H7 (cell line): ENCODE measurements around the gene TICAM1. TPM values are rescaled to one million over a fixed set of nuclear protein-coding genes. Genes with fewer than 3 reads are reported as not detected.
"Not testable (repeated sequence)": the region's sequence is repeated elsewhere in the genome, so short reads cannot be mapped to it uniquely, and the experiment has no call there.

Experiments
- DNase-seq: peaks from one replicate; pipeline ENCODE4 v3.0.0; 2012
- H3K27me3 ChIP-seq: 2 replicates; pipeline ENCODE4 v1.6.0; 2011; ENCODE audit warnings: mild to moderate bottlenecking, low read length; ENCODE audit not compliant: control insufficient read depth, insufficient read depth
- H3K36me3 ChIP-seq: replicated peaks from 2 replicates; pipeline ENCODE4 v1.5.1; 2011; ENCODE audit warnings: low read length; ENCODE audit not compliant: control insufficient read depth, insufficient read depth
- H3K4me3 ChIP-seq: 2 replicates; pipeline ENCODE4 v1.5.1; 2011; ENCODE audit warnings: low read depth, mild to moderate bottlenecking, control low read depth, low read length, moderate library complexity; ENCODE audit not compliant: insufficient read depth
- total RNA-seq: library from RNA; depleted of rRNA; stranded (reverse); fragments of >200 nt; shearing (Covaris generic); gene quantifications from 2 replicates; pipeline ENCODE4 v1.2.3, GENCODE V29; 2014

The TICAM1 gene
- total RNA-seq, 1 experiment from 2014 or later = 0.17 TPM

GRCh38 chr19:4853506-4853905 lies 22.0 kb upstream of the TICAM1 start:
- H3K27me3 ChIP-seq, DNase-seq, H3K4me3 ChIP-seq: not testable (repeated sequence)
- H3K36me3 ChIP-seq = peaks cover 17% of the 10 kb centered on the region

- peaks cover 18% of the 10 kb centered on the region for H3K36me3 ChIP-seq
- DNase-seq = no peak
- H3K27me3 ChIP-seq = no peaks in the 10 kb centered on the region
- H3K4me3 ChIP-seq = no peak overlapping the region
These were observed 21.0 kb upstream of the TICAM1 start for GRCh38 chr19:4852484-4852883.

DNA sequence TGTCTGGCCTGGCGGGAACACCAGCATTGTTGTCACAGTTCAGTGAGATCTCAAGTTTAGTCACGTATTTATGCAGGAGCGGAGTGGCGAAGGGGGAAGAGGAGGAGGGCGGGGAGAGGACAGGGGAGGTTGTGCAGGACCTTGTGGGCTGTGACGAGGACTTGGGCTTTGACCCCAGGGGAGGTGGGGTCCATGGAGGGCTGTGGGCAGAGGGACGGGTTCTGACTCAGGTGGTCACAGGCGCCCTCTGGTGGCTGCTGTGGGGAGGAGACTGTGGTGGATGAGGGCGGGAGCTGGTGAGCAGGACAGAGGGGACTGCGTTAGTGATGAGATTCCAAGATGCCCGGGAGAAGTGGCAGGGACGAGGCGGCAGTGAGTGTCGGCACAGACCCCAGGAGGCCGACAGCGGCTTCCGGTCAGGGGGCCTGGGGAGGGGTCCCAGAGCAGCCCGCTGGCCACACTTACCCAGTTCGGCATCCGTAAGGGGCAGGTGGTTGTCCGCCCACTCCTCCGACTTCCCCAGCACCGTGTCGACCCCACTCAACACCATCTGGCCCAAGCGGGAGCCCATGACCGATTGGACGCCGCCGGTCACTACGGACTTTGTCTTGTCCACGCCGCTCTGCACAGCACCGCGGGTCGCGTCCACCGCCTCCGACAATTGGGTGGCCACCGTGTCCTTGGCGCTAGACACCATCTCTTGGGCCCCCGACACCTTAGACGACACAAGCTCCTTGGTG lies 20.2 kb upstream of the TICAM1 start:
- H3K27me3 ChIP-seq = no peaks in the 10 kb centered on the region
- peak; percentile 97 for DNase-seq
- H3K36me3 ChIP-seq = peaks cover 20% of the 10 kb centered on the region
- no peak overlapping the region for H3K4me3 ChIP-seq

DNA sequence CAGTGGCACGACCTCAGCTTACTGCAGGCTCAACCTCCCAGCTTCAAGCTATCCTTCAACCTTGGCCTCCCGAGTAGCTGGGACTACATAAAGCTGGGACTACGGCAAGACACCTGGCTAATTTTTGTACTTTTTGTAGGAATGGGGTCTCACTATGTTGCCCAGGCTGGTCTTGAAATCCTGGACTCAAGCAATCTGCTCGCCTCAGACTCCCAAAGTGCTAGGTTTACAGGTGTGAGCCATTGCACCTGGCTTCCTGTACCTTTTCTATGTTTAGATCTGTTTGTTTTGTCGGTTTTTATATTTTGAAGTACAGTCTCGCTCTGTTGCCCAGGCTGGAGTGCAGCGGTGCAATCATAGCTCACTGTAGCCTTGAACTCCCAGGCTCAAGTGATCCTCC lies 17.5 kb upstream of the TICAM1 start:
- no peak overlapping the region for H3K4me3 ChIP-seq
- peaks cover 20% of the 10 kb centered on the region for H3K36me3 ChIP-seq
- H3K27me3 ChIP-seq = no peaks in the 10 kb centered on the region
- no peak for DNase-seq

DNA sequence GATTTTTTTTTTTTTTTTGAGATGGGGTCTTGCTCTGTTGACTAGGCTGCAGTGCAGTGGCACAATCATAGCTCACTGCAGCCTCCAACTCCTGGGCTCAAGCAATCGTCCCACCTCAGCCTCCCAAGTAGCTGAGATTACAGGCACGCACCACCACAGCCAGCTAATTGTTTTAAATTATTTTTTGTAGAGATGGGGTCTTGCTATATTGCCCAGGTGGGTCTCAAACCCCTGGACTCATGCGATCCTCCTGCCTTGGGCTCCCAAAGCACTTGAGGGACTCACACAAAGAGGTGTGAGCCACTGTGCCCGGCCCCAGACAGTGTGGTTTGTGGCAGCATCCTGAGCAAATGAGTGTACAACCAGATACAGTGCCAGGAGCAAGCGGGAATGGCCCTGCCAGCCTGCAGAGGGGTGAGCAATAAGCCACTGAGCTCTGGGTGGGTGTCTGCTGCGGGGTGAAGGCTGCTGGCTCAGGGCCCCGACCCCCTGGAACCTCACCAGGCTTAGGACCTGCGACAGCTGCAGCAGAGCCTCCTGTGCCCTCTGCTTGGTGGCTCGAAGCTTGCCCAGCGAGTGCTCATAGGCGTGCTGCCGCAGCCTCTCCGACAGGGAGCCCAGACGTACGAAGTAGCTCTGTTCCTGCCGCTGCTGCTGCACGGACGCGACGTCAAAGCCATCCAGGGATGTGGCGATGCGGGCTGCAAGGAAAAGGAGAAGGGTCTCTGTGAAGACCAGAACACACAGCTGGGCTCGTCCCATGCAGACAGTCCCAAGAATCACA lies 15.9 kb upstream of the TICAM1 start:
- H3K4me3 ChIP-seq = no peak overlapping the region
- DNase-seq = no peak
- H3K27me3 ChIP-seq = no peaks in the 10 kb centered on the region
- peaks cover 18% of the 10 kb centered on the region for H3K36me3 ChIP-seq

DNA sequence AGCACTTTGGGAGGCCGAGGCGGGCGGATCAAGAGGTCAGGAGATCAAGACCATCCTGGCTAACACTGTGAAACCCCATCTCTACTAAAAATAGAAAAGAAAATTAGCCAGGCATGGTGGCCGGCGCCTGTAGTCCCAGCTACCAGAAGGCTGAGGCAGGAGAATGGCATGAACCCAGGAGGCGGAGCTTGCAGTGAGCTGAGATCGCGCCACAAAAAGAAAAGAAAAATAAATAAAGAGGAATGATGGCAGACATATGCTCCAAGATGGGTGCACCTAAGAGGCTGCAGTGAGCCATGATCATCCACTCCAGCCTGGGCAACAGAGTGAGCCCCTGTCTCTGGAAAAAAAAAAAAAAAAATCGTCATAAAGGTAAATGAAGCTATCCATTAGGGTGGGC lies 14.5 kb upstream of the TICAM1 start:
- DNase-seq, H3K27me3 ChIP-seq, H3K4me3 ChIP-seq: not testable (repeated sequence)
- peaks cover 16% of the 10 kb centered on the region for H3K36me3 ChIP-seq

- H3K4me3 ChIP-seq = no peak overlapping the region
- H3K36me3 ChIP-seq = peaks cover 12% of the 10 kb centered on the region
- no peaks in the 10 kb centered on the region for H3K27me3 ChIP-seq
These were observed 13.1 kb upstream of the TICAM1 start for GRCh38 chr19:4844348-4845179.

DNA sequence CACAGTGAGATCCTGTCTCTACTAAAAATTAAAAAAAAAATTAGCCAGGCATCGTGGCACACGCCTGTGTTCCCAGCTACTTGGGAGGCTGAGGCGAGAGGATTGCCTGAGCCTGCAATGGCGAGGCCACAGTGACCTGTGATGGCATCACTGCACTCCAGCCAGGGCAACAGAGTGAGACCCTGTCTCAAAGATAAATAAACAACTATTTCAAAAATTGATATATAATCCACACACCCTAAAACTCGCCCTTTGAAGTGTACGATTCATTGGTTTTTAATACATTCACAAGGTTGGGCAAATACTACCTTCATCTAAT lies 12.1 kb upstream of the TICAM1 start:
- Histone ChIP-seq H3K4me3 (no peak overlapping the region), H3K36me3 (peaks cover 14% of the 10 kb centered on the region), H3K27me3 (no peaks in the 10 kb centered on the region)
- no peak for DNase-seq

More at GRCh38 chr19:4844348-4845179, 13.1 kb upstream of the TICAM1 start:
- no peak for DNase-seq

DNA sequence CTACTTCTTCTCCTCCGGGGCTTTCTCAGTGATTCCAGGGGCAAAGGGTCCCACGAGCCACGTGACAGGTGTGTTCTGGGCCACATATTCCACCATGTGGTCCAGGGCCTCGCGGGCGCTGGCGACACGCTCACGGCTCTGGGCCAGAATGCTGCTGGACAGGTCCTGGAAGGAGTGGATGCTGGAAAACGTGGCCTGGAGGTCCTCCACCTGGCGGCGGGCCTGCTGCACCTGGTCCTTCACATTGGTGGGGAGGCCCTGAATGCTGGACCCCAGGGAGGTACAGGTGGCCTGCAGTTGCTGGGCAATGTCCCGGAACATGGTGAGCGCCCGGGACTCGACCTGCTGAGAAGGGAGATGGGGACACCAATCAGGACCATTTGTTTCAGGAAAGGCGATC lies 7.7 kb upstream of the TICAM1 start:
- peaks cover 4% of the 10 kb centered on the region for H3K36me3 ChIP-seq
- H3K4me3 ChIP-seq = no peak overlapping the region
- peak; percentile 19 for DNase-seq
- no peaks in the 10 kb centered on the region for H3K27me3 ChIP-seq

DNA sequence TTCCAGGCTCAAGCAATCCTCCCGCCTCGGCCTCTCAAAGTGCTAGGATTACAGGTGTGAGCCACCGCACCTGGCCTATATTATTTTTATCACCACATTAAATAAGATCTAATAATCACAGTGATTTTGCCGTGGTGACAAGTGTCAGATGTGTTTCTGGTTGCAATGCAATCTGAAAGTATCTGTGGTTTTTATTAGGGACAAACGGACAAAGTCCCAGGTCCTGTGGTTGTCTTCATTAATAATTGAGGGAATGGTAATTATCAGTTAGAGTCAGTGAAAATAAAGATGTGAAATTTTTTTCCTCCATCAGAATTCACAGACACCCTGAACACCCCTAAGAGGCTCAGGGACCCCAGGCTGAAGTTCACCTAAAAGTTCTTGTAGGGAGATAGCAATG lies 1.3 kb upstream of the TICAM1 start:
- DNase-seq = no peak
- H3K36me3 ChIP-seq = no peaks in the 10 kb centered on the region
- no peak overlapping the region for H3K4me3 ChIP-seq
- H3K27me3 ChIP-seq = peaks cover 12% of the 10 kb centered on the region

DNA sequence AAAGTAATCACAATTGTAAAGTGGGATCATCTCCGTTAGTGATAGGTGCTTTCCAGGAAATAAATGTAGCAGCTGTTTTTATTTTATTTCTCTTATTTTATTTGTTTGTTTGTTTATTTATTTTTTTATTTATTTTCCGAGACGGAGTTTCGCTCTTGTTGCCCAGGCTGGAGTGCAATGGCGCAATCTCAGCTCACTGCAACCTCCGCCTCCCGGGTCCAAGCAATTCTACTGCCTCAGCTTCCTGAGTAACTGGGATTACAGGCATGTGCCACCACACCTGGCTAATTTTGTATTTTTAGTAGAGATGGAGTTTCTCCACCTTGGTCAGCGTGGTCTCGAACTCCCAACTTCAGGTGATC lies 448 bp upstream of the TICAM1 start:
- DNase-seq, H3K36me3 ChIP-seq: not testable (repeated sequence)
- Histone ChIP-seq H3K4me3 (peak overlapping the region; percentile 57), H3K27me3 (peaks cover 12% of the 10 kb centered on the region)

GRCh38 chr19:4830768-4831265 lies 695 bp downstream of the TICAM1 start:
- Histone ChIP-seq H3K27me3 (peaks cover 12% of the 10 kb centered on the region), H3K4me3 (no peak overlapping the region), H3K36me3 (no peaks in the 10 kb centered on the region)
- peak; percentile 30 for DNase-seq

GRCh38 chr19:4830332-4830731 lies 1.2 kb downstream of the TICAM1 start:
- H3K4me3 ChIP-seq = no peak overlapping the region

GRCh38 chr19:4829001-4829712 lies 2.4 kb downstream of the TICAM1 start:
- Histone ChIP-seq H3K36me3 (no peaks in the 10 kb centered on the region), H3K27me3 (peaks cover 12% of the 10 kb centered on the region), H3K4me3 (no peak overlapping the region)
- peak; percentile 38 for DNase-seq

More at GRCh38 chr19:4830332-4830731, 1.2 kb downstream of the TICAM1 start:
- H3K27me3 ChIP-seq = peaks cover 12% of the 10 kb centered on the region
- no peak for DNase-seq
- no peaks in the 10 kb centered on the region for H3K36me3 ChIP-seq
